H1 (cell line): ENCODE data around the gene RBM10. TPM values are rescaled to one million over a fixed set of nuclear protein-coding genes. Genes with fewer than 3 reads are reported as not detected.

Source experiments
- CTCF ChIA-PET: fragments of 300-600 bp; sonication (Branson Sonifier 250); formaldehyde crosslinking; loops from one replicate; lab custom pipeline; 2021; ENCODE audit not compliant: partially characterized antibody; lab: Charles Lee
- POLR2A ChIA-PET: fragments of 300-600 bp; sonication (Branson Sonifier 250); formaldehyde crosslinking; loops from one replicate; lab custom pipeline; 2021; ENCODE audit warnings: inconsistent platforms; ENCODE audit not compliant: partially characterized antibody; lab: Charles Lee
- DNase-seq, 2 experiments: peaks; one replicate each; pipeline versions ENCODE4 v3.0.0 to v3.0.0-alpha.2; 2010 to 2022; ENCODE audit warnings: low spot score in 2 of 2, low read depth in 1 of 2, mixed read lengths in 1 of 2
- FAIRE-seq: peaks from 2 replicates; lab custom pipeline; 2011; peaks lifted over from hg19 to GRCh38; lab: Jason Lieb, UNC
- H2AFZ ChIP-seq: 2 replicates; pipeline ENCODE4 v1.8.1; 2012; ENCODE audit warnings: low read length, inconsistent platforms
- H2AK5ac ChIP-seq: 2 replicates; pipeline ENCODE4 v1.6.1; 2013; ENCODE audit warnings: low read depth, low read length
- H2BK120ac ChIP-seq: replicated peaks from 2 replicates; pipeline ENCODE3; 2013; ENCODE audit warnings: low read depth, low read length, inconsistent platforms
- H2BK12ac ChIP-seq: 2 replicates; pipeline ENCODE4 v1.6.1; 2013; ENCODE audit warnings: low read depth, low read length
- H2BK15ac ChIP-seq: 2 replicates; pipeline ENCODE4 v1.6.1; 2013; ENCODE audit warnings: low read length
- H2BK20ac ChIP-seq: 2 replicates; pipeline ENCODE4 v1.6.1; 2013; ENCODE audit warnings: low read length
- H2BK5ac ChIP-seq: 2 replicates; pipeline ENCODE4 v1.6.1; 2013; ENCODE audit warnings: low read depth, low read length
- H3K14ac ChIP-seq: 2 replicates; pipeline ENCODE4 v1.6.1; 2013; ENCODE audit warnings: inconsistent platforms; ENCODE audit not compliant: insufficient read length
- H3K18ac ChIP-seq: 2 replicates; pipeline ENCODE4 v1.6.1; 2013; ENCODE audit warnings: low read length; ENCODE audit errors: extremely low read depth
- H3K23ac ChIP-seq: 2 replicates; pipeline ENCODE4 v1.6.1; 2013; ENCODE audit warnings: inconsistent platforms; ENCODE audit not compliant: insufficient read length
- H3K23me2 ChIP-seq: 2 replicates; pipeline ENCODE4 v1.6.1; 2013; ENCODE audit warnings: low read depth, low read length
- H3K27ac ChIP-seq: 2 replicates; pipeline ENCODE4 v1.6.1; 2011; ENCODE audit warnings: low read depth, low read length, inconsistent platforms
- H3K27me3 ChIP-seq, 4 experiments: replicated peaks in 1 of 4; 1 replicate in 1 of 4; 2 replicates in 3 of 4; pipeline versions ENCODE4 v1.6.1 to v1.8.1; 2011 to 2013; ENCODE audit warnings: low read length in 3 of 4, mild to moderate bottlenecking in 3 of 4, inconsistent platforms in 2 of 4, mixed read lengths in 2 of 4, moderate library complexity in 1 of 4; ENCODE audit not compliant: control insufficient read depth in 3 of 4, insufficient read depth in 3 of 4; ENCODE audit errors: extremely low read depth in 1 of 4
- H3K36me3 ChIP-seq, 4 experiments: 2 replicates each; pipeline versions ENCODE4 v1.6.1 to v1.8.1; 2011 to 2013; ENCODE audit warnings: mild to moderate bottlenecking in 4 of 4, low read length in 3 of 4, moderate library complexity in 2 of 4, control low read depth in 1 of 4, inconsistent platforms in 1 of 4; ENCODE audit not compliant: insufficient read depth in 4 of 4, control insufficient read depth in 2 of 4
- H3K4ac ChIP-seq: replicated peaks from 2 replicates; pipeline ENCODE3; 2013; ENCODE audit warnings: low read length, low read depth, mixed read lengths, inconsistent platforms; ENCODE audit not compliant: insufficient read length
- H3K4me1 ChIP-seq, 4 experiments: replicated peaks in 1 of 4; 1 replicate in 1 of 4; 2 replicates in 3 of 4; pipeline versions ENCODE4 v1.6.1 to v1.8.1; 2011 to 2013; ENCODE audit warnings: low read length in 3 of 4, inconsistent platforms in 2 of 4, mixed read lengths in 1 of 4; ENCODE audit not compliant: insufficient read depth in 4 of 4, control insufficient read depth in 3 of 4
- H3K4me2 ChIP-seq, 2 experiments: 2 replicates each; pipeline versions ENCODE4 v1.6.1 to v1.8.1; 2011 to 2013; ENCODE audit warnings: low read depth in 2 of 2, low read length in 2 of 2, control low read depth in 1 of 2, inconsistent platforms in 1 of 2, mild to moderate bottlenecking in 1 of 2; ENCODE audit not compliant: insufficient read depth in 1 of 2
- H3K4me3 ChIP-seq, 4 experiments: fragments of 200-600, 300-600 bp in 1 of 4; sonication (generic), shearing (Covaris generic), sonication (Bioruptor Twin) in 1 of 4; 2 replicates each; pipeline versions ENCODE4 v1.5.1 to v1.8.1; 2011 to 2016; ENCODE audit warnings: low read length in 4 of 4, low read depth in 3 of 4, control low read depth in 2 of 4, inconsistent platforms in 2 of 4, mild to moderate bottlenecking in 2 of 4, mixed read lengths in 1 of 4, moderate library complexity in 1 of 4; ENCODE audit not compliant: insufficient read depth in 2 of 4; ENCODE audit errors: extremely low read depth in 1 of 4
- H3K56ac ChIP-seq: replicated peaks from 2 replicates; pipeline ENCODE3; 2013; ENCODE audit warnings: low read depth, mild to moderate bottlenecking, mixed read lengths, low read length, inconsistent platforms; ENCODE audit not compliant: insufficient read length
- H3K79me1 ChIP-seq: 2 replicates; pipeline ENCODE4 v1.6.1; 2013; ENCODE audit warnings: low read depth, low read length, control low read depth
- H3K79me2 ChIP-seq, 2 experiments: 2 replicates each; pipeline versions ENCODE4 v1.6.1 to v1.8.1; 2012 to 2013; ENCODE audit warnings: low read length in 2 of 2, mild to moderate bottlenecking in 2 of 2, inconsistent platforms in 1 of 2; ENCODE audit not compliant: insufficient read depth in 2 of 2, control insufficient read depth in 1 of 2
- H3K9ac ChIP-seq, 4 experiments: replicated peaks in 1 of 4; 1 replicate in 1 of 4; 2 replicates in 3 of 4; pipeline versions ENCODE4 v1.6.1 to v1.8.1; 2011 to 2013; ENCODE audit warnings: low read depth in 3 of 4, low read length in 3 of 4, control low read depth in 2 of 4, mild to moderate bottlenecking in 2 of 4, moderate library complexity in 2 of 4, inconsistent platforms in 1 of 4; ENCODE audit errors: extremely low read depth in 1 of 4
- H3K9me3 ChIP-seq, 2 experiments: 2 replicates each; pipeline versions ENCODE4 v1.6.1 to v1.8.1; 2012 to 2013; ENCODE audit warnings: mild to moderate bottlenecking in 2 of 2, moderate library complexity in 2 of 2, control low read depth in 1 of 2, inconsistent platforms in 1 of 2, low read depth in 1 of 2, low read length in 1 of 2, mixed read lengths in 1 of 2; ENCODE audit not compliant: insufficient read depth in 2 of 2
- H4K20me1 ChIP-seq, 2 experiments: replicated peaks in 1 of 2; 2 replicates each; pipeline versions ENCODE3 to v1.8.1; 2011 to 2013; ENCODE audit warnings: inconsistent platforms in 2 of 2, low read length in 2 of 2, mild to moderate bottlenecking in 1 of 2; ENCODE audit not compliant: insufficient read depth in 2 of 2, control insufficient read depth in 1 of 2
- H4K5ac ChIP-seq: 2 replicates; pipeline ENCODE4 v1.6.1; 2013; ENCODE audit warnings: low read length, low read depth, mixed read lengths, inconsistent platforms; ENCODE audit not compliant: insufficient read length
- H4K8ac ChIP-seq: 2 replicates; pipeline ENCODE4 v1.8.0; 2013; ENCODE audit warnings: mild to moderate bottlenecking, moderate library complexity, low read length, inconsistent platforms; ENCODE audit not compliant: insufficient read depth; ENCODE audit errors: extremely low read depth
- H4K91ac ChIP-seq: replicated peaks from 2 replicates; pipeline ENCODE3; 2013; ENCODE audit warnings: low read length, mixed read lengths, inconsistent platforms; ENCODE audit not compliant: insufficient read length
- CEBPB ChIP-seq: IDR thresholded peaks from 2 replicates; pipeline ENCODE4 v1.6.1; 2012; ENCODE audit warnings: low read depth, low read length
- CHD1 ChIP-seq: IDR thresholded peaks from 2 replicates; pipeline ENCODE4 v1.6.1; 2012; ENCODE audit warnings: low read depth, low read length, improper control_type of control experiment
- RAD21 ChIP-seq, 2 experiments: IDR thresholded peaks in 1 of 2; conservative IDR thresholded peaks in 1 of 2; 2 replicates each; pipeline ENCODE4 v1.6.1; 2011; ENCODE audit warnings: low read depth in 2 of 2, low read length in 2 of 2, improper control_type of control experiment in 1 of 2, inconsistent platforms in 1 of 2, mild to moderate bottlenecking in 1 of 2, moderate library complexity in 1 of 2
- RNF2 ChIP-seq: fragments of 200-900, 300-1000 bp; sonication (generic); IDR thresholded peaks from 2 replicates; pipeline ENCODE4 v1.7.1; 2016; ENCODE audit warnings: borderline replicate concordance, low read depth, mild to moderate bottlenecking, antibody characterized with exemption, low read length; ENCODE audit not compliant: poor library complexity, severe bottlenecking; ENCODE audit errors: missing control alignments
- RXRA ChIP-seq: IDR thresholded peaks from 2 replicates; pipeline ENCODE4 v1.6.1; 2011; ENCODE audit warnings: low read depth, mild to moderate bottlenecking, low read length, moderate library complexity; ENCODE audit not compliant: insufficient read depth
- SIRT6 ChIP-seq: IDR thresholded peaks from one replicate; pipeline ENCODE4 v1.7.1; 2012; ENCODE audit warnings: low read length, inconsistent platforms
- TAF1 ChIP-seq: IDR thresholded peaks from 2 replicates; pipeline ENCODE4 v1.6.1; 2011; ENCODE audit warnings: mild to moderate bottlenecking, low read depth, low read length
- TBP ChIP-seq: IDR thresholded peaks from 2 replicates; pipeline ENCODE4 v1.6.1; 2011; ENCODE audit warnings: low read depth, low read length, improper control_type of control experiment
- WGBS, 2 experiments: shearing (Covaris generic) in 1 of 2; methylation state at CpG; one replicate each; pipeline versions ENCODE4 v1.1.6 to v1.1.7; 2013 to 2015; ENCODE audit warnings: low lambda C conversion rate in 2 of 2, mixed read lengths in 2 of 2, inconsistent platforms in 1 of 2, low coverage in 1 of 2, missing lambda C conversion rate in 1 of 2; ENCODE audit not compliant: insufficient replicate concordance in 2 of 2, insufficient coverage in 1 of 2, insufficient read length in 1 of 2; ENCODE audit errors: extremely low coverage in 1 of 2, missing lambda C conversion rate in 1 of 2; 5-methylcytosine and 5-hydroxymethylcytosine counted together
- polyA plus RNA-seq, 7 experiments: library from polyadenylated mRNA; depleted of rRNA in 3 of 7; stranded (reverse) in 5 of 7; unstranded in 2 of 7; fragments of >200 nt in 5 of 7; fragments of 200-250 nt in 2 of 7; gene quantifications; 1 replicate in 5 of 7; 2 replicates in 1 of 7; 4 replicates in 1 of 7; pipeline versions ENCODE4 v1.2.1 to v1.2.3, GENCODE V29; 2011 to 2013; ENCODE audit warnings: missing spikeins in 2 of 7, mixed read lengths in 2 of 7
- total RNA-seq: library from RNA; stranded (reverse); fragmentation: NEBNext Ultra II Directional; extraction: Animal tissue kit (Norgen Biotek cat#: 25700); gene quantifications from 2 replicates; pipeline ENCODE4 v1.2.1, GENCODE V29; 2021

The RBM10 gene
- total and polyA plus RNA-seq, 2 of the 8 experiments (the other 6 are each of a cell fraction or from before 2014, with no cell fraction given): 35.7 to 64.0 TPM

GRCh38 chrX:47160781-47161180, 15.8 kb downstream of the RBM10 start:
- H3K79me2 ChIP-seq: peaks cover 0 to 40% of the 10 kb centered on the region in 2 experiments; a peak in 2 of 4 replicates
- POLR2A ChIA-PET: no interaction called here
- TF ChIP-seq SIRT6: no peak
- TF ChIP-seq RNF2: no peak
- TF ChIP-seq TBP: no peak
- TF ChIP-seq RXRA: no peak
- TF ChIP-seq RAD21 (IDR thresholded peaks at IDR 0.05 in 1 of 2, conservative IDR thresholded peaks at IDR 0.05 in 1 of 2; ENCODE audit: low read depth in 2 of 2, low read length in 2 of 2): no peak
- TF ChIP-seq TAF1: no peak
- no peak for TF ChIP-seq CHD1
- TF ChIP-seq CEBPB: no peak

More at GRCh38 chrX:47160781-47161180, 15.8 kb downstream of the RBM10 start:
- Histone ChIP-seq H3K27me3 (no peaks in the 10 kb centered on the region), H3K4ac (no peak overlapping the region), H4K20me1 (peaks cover 3 to 4% of the 10 kb centered on the region in 2 experiments), H3K36me3 (peaks cover 0 to 10% (median 3%) of the 10 kb centered on the region in 4 experiments; a peak in 2 of 8 replicates), H3K27ac (no peak overlapping the region), H3K23me2 (no peaks in the 10 kb centered on the region), H3K56ac (no peak overlapping the region), H3K9ac (no peak overlapping the region), H2BK20ac (no peak overlapping the region), H2AFZ (no peak overlapping the region), H3K4me2 (no peak overlapping the region), H2BK5ac (no peak overlapping the region), H4K8ac (no peak overlapping the region), H2BK15ac (no peak overlapping the region), H4K5ac (no peak overlapping the region), H3K4me3 (no peak overlapping the region), H3K14ac (no peak overlapping the region), H3K18ac (no peak overlapping the region), H3K23ac (no peak overlapping the region), H2AK5ac (no peak overlapping the region), H2BK120ac (no peak overlapping the region), H3K9me3 (no peaks in the 10 kb centered on the region), H3K4me1 (no peaks in the 10 kb centered on the region), H4K91ac (no peak overlapping the region), H2BK12ac (no peak overlapping the region), H3K79me1 (peaks cover 2% of the 10 kb centered on the region; the same call in 1 of the 2 replicates)
- FAIRE-seq (no peak), DNase-seq (no peak)
- WGBS, 2 experiments: 94% methylated on average over 3 of the region's 4 CpGs; no CpG with 5 or more reads in 1 of the 2 experiments
- CTCF ChIA-PET: no interaction called here
